HFF-Myc (cell line): Measurements from ENCODE around the gene DVL2.

ENCODE experiments used
- DNase-seq: peaks from one replicate; pipeline ENCODE4 v3.0.0-alpha.2; 2011; ENCODE audit warnings: low read depth; ENCODE audit errors: extremely low read depth
- H3K4me3 ChIP-seq: replicated peaks from 2 replicates; pipeline ENCODE4 v1.5.1; 2011; ENCODE audit warnings: low read depth, mild to moderate bottlenecking, control low read depth, low read length
- TF ChIP-seq, protein P1 (sequence below): IDR thresholded peaks from 2 replicates; pipeline ENCODE4 v1.5.1; 2012; ENCODE audit warnings: mild to moderate bottlenecking, low read depth, low read length, control low read depth; ENCODE audit errors: missing control alignments

The DVL2 gene

DNA sequence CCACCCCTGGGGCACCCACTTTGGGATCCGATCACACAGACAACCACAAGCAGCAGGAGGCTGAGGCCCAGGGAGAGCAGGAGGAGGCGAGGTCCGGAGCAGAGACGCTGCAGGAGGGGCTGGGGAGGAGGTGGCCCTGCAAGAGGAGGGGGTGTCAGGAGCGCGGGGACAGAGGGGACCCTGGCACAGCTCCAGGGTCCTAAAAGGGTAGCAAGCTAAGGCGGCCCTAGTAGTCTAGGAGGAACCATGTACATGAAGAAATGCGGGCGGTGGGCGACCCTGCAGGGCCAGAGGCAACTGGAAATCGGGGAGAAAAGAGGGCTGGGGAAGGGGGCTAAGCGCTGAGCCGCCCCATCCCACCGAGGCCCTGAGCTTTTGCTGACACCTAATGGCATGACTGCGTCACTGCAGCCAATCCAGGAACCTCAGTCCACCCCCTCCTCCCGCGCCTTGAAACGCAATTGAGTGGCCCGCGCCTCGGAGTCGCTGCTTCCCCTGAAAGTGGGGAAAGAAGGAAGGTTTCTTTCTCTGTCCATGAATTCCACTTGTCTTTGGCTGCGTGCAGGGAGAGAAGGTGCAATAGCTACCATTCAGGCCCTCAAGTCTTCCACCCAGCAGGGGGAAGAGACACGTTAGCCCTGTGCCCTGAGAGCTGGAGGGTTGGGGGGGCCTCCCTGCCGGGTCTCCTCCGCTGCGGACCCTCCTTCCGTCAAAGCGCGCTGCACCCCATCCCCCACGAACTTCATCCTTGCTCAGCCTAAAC is 56.9 kb downstream of the DVL2 start:
- TF ChIP-seq, protein P1, sequence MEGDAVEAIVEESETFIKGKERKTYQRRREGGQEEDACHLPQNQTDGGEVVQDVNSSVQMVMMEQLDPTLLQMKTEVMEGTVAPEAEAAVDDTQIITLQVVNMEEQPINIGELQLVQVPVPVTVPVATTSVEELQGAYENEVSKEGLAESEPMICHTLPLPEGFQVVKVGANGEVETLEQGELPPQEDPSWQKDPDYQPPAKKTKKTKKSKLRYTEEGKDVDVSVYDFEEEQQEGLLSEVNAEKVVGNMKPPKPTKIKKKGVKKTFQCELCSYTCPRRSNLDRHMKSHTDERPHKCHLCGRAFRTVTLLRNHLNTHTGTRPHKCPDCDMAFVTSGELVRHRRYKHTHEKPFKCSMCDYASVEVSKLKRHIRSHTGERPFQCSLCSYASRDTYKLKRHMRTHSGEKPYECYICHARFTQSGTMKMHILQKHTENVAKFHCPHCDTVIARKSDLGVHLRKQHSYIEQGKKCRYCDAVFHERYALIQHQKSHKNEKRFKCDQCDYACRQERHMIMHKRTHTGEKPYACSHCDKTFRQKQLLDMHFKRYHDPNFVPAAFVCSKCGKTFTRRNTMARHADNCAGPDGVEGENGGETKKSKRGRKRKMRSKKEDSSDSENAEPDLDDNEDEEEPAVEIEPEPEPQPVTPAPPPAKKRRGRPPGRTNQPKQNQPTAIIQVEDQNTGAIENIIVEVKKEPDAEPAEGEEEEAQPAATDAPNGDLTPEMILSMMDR: peak; percentile 85
- H3K4me3 ChIP-seq: peak overlapping the region; percentile 40
- DNase-seq: no peak

DNA sequence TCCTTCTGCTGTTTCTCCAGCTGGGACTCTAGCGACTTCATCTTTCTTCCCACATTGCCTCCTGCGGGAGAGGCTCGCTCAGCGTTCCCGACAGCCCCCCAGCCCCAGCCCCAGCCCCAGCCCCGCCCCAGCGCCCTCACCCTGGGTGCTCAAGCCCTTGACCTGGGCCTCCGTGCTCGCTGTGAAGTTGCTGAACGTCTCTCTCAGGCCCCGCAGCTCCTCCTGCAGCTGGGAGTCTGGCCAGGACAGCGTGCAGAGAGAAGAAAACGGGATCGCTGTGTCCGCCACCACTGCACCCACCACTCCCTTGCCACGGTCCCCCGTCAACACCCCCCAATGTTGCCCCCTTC is 57.5 kb downstream of the DVL2 start:
- H3K4me3 ChIP-seq: no peak overlapping the region
- TF ChIP-seq, protein P1: no peak
- DNase-seq: no peak

DNA sequence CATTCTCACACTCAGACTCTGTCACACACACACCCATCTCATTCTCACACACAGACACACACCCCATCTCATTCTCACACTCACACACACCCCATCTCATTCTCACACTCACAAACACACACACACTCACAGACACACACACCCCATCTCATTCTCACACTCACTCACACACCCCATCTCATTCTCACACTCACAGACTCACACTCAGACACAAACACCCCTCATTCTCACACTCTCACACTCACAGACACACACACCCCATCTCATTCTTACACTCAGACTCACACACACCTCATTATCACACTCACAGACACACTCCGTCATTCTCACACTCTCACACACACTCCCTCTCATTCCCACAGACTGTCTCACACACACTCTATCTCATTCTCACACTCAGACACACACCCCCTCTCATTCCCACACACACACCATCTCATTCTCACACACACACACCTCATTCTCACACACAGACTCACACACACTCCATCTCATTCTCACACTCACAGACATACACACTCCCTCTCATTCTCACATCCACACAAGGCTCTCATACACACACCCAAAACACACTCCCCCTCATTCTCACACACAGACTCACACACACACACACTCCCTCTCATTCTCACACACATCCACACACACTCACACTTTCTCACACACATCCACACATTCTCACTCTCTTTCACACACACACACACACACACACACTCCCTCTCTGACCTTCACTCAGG is 58.0 kb downstream of the DVL2 start:
- no peak overlapping the region for H3K4me3 ChIP-seq
- no peak for DNase-seq
- TF ChIP-seq, protein P1: no peak
